ENCODE data around the gene FAM162B. TPM values are rescaled to one million over a fixed set of nuclear protein-coding genes. Genes with fewer than 3 reads are reported as not detected.
"Not testable (repeated sequence)": the region's sequence is repeated elsewhere in the genome, so short reads cannot be mapped to it uniquely, and the experiment has no call there.

FAM162B gene
- total and polyA plus RNA-seq, 4 experiments from 2014 or later, result not detected

GRCh38 chr6:116763048-116763447 is 2.5 kb downstream of the FAM162B start:
- ChIA-PET POLR2A (ENCODE audit: partially characterized antibody) (no interaction called here), CTCF (ENCODE audit: partially characterized antibody) (no interaction called here)
- Histone ChIP-seq H3K27me3 (ENCODE audit: insufficient read depth, low read length) (peaks cover 4% of the 10 kb centered on the region), H3K27ac (ENCODE audit: low read depth, low read length) (no peak overlapping the region), H3K36me3 (ENCODE audit: insufficient read depth, low read length) (no peaks in the 10 kb centered on the region), H3K9me3 (ENCODE audit: control insufficient read depth in 1 of 2, low read length in 2 of 2) (no peaks in the 10 kb centered on the region), H3K4me1 (ENCODE audit: insufficient read depth, low read length) (no peaks in the 10 kb centered on the region), H3K4me3 (ENCODE audit: low read length in 2 of 2) (no peak overlapping the region)
- H3K4me3 Mint-ChIP-seq, result no peak overlapping the region
- no peaks in the 10 kb centered on the region for H3K9me3 Mint-ChIP-seq
- DNase-seq, result no peak
- H3K4me1 Mint-ChIP-seq, result peaks cover 9 to 16% (median 11%) of the 10 kb centered on the region in 4 donors
- H3K27me3 Mint-ChIP-seq, result peaks cover 33 to 38% of the 10 kb centered on the region in 2 donors
- H3K27ac Mint-ChIP-seq, result no peak overlapping the region
- H3K36me3 Mint-ChIP-seq, result no peaks in the 10 kb centered on the region
- intact Hi-C loops (cut with micrococcal nuclease), result no loop called here

DNA sequence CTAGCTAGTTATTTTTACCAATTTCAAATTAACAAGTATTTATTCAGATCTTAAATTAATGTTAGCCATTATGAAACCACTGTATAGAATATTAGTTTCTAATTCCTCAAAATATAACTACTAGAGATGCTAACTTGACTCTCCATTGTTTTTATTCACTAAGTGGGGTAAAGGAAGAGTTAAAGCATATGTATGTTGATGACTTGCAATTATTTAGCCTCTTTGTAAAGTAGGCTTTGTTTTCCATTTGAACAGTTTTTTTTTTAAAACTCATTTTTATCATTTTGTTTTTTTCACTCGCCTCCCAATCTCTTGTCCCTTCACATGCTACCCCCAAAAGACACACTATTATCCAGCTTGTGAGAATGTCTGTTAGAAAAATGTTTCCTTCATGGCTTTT is 3.3 kb downstream of the FAM162B start:
- no peak for DNase-seq
- Mint-ChIP-seq H3K4me1 (peaks cover 9 to 16% (median 11%) of the 10 kb centered on the region in 4 donors), H3K36me3 (no peaks in the 10 kb centered on the region), H3K9me3 (no peaks in the 10 kb centered on the region), H3K27me3 (peaks cover 31 to 35% of the 10 kb centered on the region in 2 donors), H3K27ac (no peak overlapping the region), H3K4me3 (no peak overlapping the region)
- intact Hi-C loops (cut with micrococcal nuclease), result no loop called here
- H3K27ac ChIP-seq (ENCODE audit: low read depth, low read length), result no peak overlapping the region
- ChIA-PET POLR2A (ENCODE audit: partially characterized antibody) (no interaction called here), CTCF (ENCODE audit: partially characterized antibody) (no interaction called here)
- H3K27me3 ChIP-seq (ENCODE audit: insufficient read depth, low read length), result peaks cover 4% of the 10 kb centered on the region
- H3K4me3 ChIP-seq (ENCODE audit: low read length in 2 of 2), result no peak overlapping the region
- no peaks in the 10 kb centered on the region for H3K36me3 ChIP-seq (ENCODE audit: insufficient read depth, low read length)
- no peaks in the 10 kb centered on the region for H3K9me3 ChIP-seq (ENCODE audit: control insufficient read depth in 1 of 2, low read length in 2 of 2)
- H3K4me1 ChIP-seq (ENCODE audit: insufficient read depth, low read length), result no peaks in the 10 kb centered on the region

- H3K9me3 ChIP-seq (ENCODE audit: control insufficient read depth in 1 of 2, low read length in 2 of 2), result no peaks in the 10 kb centered on the region
- ChIA-PET POLR2A (ENCODE audit: partially characterized antibody) (no interaction called here), CTCF (ENCODE audit: partially characterized antibody) (no interaction called here)
- H3K4me3 Mint-ChIP-seq, result no peak overlapping the region
- DNase-seq, result no peak
- intact Hi-C loops (cut with micrococcal nuclease), result no loop called here
- H3K36me3 ChIP-seq (ENCODE audit: insufficient read depth, low read length), result no peaks in the 10 kb centered on the region
- H3K27me3 Mint-ChIP-seq, result peaks cover 27 to 33% of the 10 kb centered on the region in 2 donors
- no peaks in the 10 kb centered on the region for H3K4me1 ChIP-seq (ENCODE audit: insufficient read depth, low read length)
- H3K9me3 Mint-ChIP-seq, result no peaks in the 10 kb centered on the region
- H3K27me3 ChIP-seq (ENCODE audit: insufficient read depth, low read length), result peaks cover under 1% of the 10 kb centered on the region
- H3K27ac ChIP-seq (ENCODE audit: low read depth, low read length), result no peak overlapping the region
- H3K4me3 ChIP-seq (ENCODE audit: low read length in 2 of 2), result no peak overlapping the region
- no peak overlapping the region for H3K27ac Mint-ChIP-seq
- peaks cover 9 to 16% (median 11%) of the 10 kb centered on the region in 4 donors for H3K4me1 Mint-ChIP-seq
- no peaks in the 10 kb centered on the region for H3K36me3 Mint-ChIP-seq
These were observed 3.7 kb downstream of the FAM162B start for GRCh38 chr6:116761779-116762178.

DNA sequence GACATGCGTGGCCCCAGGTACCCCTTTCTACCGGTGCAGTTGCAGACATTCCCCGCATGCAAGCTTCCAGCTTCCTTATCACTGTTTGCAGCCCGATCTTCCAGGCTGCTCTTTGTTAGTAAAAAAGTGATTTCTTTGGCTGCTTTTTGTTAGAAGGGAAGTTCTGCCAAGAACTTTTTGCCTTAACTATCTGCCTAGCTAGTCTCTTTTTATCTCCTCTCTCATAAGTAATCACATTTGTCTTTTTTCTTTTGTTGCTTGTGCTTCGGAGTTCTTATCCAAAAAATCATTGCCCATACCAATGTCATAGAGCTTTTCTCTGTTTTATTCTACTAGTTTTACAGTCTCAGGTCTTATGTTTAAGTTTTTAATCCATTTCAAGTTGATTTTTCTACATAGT is 20.3 kb downstream of the FAM162B start:
- POLR2A ChIA-PET (ENCODE audit: partially characterized antibody), result no interaction called here
- Histone ChIP-seq H3K4me3 (ENCODE audit: low read length in 2 of 2) (no peak overlapping the region), H3K27ac (ENCODE audit: low read depth, low read length) (no peak overlapping the region), H3K9me3 (ENCODE audit: control insufficient read depth in 1 of 2, low read length in 2 of 2) (peaks cover 0 to 15% of the 10 kb centered on the region in 2 donors), H3K27me3 (ENCODE audit: insufficient read depth, low read length) (no peaks in the 10 kb centered on the region), H3K36me3 (ENCODE audit: insufficient read depth, low read length) (no peaks in the 10 kb centered on the region), H3K4me1 (ENCODE audit: insufficient read depth, low read length) (no peaks in the 10 kb centered on the region)
- no peak for DNase-seq
- intact Hi-C loops (cut with micrococcal nuclease), result no loop called here
- Mint-ChIP-seq H3K4me1 (no peaks in the 10 kb centered on the region), H3K27ac (no peak overlapping the region), H3K27me3 (peaks cover 2 to 7% of the 10 kb centered on the region in 2 donors), H3K4me3 (no peak overlapping the region), H3K36me3 (peaks cover 0 to 3% of the 10 kb centered on the region in 2 donors), H3K9me3 (peaks cover 6 to 51% (median 28%) of the 10 kb centered on the region in 8 donors)
- CTCF ChIA-PET (ENCODE audit: partially characterized antibody), result no interaction called here

- H3K27me3 ChIP-seq (ENCODE audit: insufficient read depth, low read length), result no peaks in the 10 kb centered on the region
- POLR2A ChIA-PET (ENCODE audit: partially characterized antibody), result no interaction called here
- H3K4me1 ChIP-seq (ENCODE audit: insufficient read depth, low read length), result no peaks in the 10 kb centered on the region
- H3K4me3 ChIP-seq (ENCODE audit: low read length in 2 of 2), result no peak overlapping the region
- intact Hi-C loops (cut with micrococcal nuclease), result no loop called here
- H3K27me3 Mint-ChIP-seq, result no peaks in the 10 kb centered on the region
- CTCF ChIA-PET (ENCODE audit: partially characterized antibody), result no interaction called here
- H3K4me3 Mint-ChIP-seq, result no peak overlapping the region
- peaks cover 0 to 15% of the 10 kb centered on the region in 2 donors for H3K9me3 ChIP-seq (ENCODE audit: control insufficient read depth in 1 of 2, low read length in 2 of 2)
- H3K9me3 Mint-ChIP-seq, result peaks cover 9 to 72% (median 46%) of the 10 kb centered on the region in 8 donors
- H3K36me3 Mint-ChIP-seq, result peaks cover 13 to 21% of the 10 kb centered on the region in 2 donors
- H3K36me3 ChIP-seq (ENCODE audit: insufficient read depth, low read length), result no peaks in the 10 kb centered on the region
- H3K27ac Mint-ChIP-seq, result no peak overlapping the region
- H3K4me1 Mint-ChIP-seq, result no peaks in the 10 kb centered on the region
- H3K27ac ChIP-seq (ENCODE audit: low read depth, low read length), result no peak overlapping the region
- DNase-seq, result no peak
These were observed 23.9 kb downstream of the FAM162B start for GRCh38 chr6:116741571-116741970.

DNA sequence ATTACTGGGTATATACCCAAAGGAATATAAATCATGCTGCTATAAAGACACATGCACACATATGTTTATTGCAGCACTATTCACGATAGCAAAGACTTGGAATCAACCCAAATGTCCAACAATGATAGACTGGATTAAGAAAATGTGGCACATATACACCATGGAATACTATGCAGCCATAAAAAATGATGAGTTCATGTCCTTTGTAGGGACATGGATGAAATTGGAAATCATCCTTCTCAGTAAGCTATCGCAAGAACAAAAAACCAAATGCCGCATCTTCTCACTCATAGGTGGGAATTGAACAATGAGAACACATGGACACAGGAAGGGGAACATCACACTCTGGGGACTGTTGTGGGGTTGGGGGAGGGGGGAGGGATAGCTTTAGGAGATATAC is 25.0 kb downstream of the FAM162B start:
- peaks cover 11 to 74% (median 52%) of the 10 kb centered on the region in 8 donors for H3K9me3 Mint-ChIP-seq
- peaks cover 0 to 15% of the 10 kb centered on the region in 2 donors for H3K9me3 ChIP-seq (ENCODE audit: control insufficient read depth in 1 of 2, low read length in 2 of 2)
- H3K36me3 Mint-ChIP-seq, result peaks cover 23 to 29% of the 10 kb centered on the region in 2 donors
- H3K36me3 ChIP-seq (ENCODE audit: insufficient read depth, low read length); POLR2A ChIA-PET (ENCODE audit: partially characterized antibody); H3K4me3 Mint-ChIP-seq; H3K27ac Mint-ChIP-seq; H3K4me3 ChIP-seq (ENCODE audit: low read length in 2 of 2); intact Hi-C loops (cut with micrococcal nuclease); H3K27me3 ChIP-seq (ENCODE audit: insufficient read depth, low read length); H3K4me1 Mint-ChIP-seq; CTCF ChIA-PET (ENCODE audit: partially characterized antibody); DNase-seq; H3K27ac ChIP-seq (ENCODE audit: low read depth, low read length); H3K4me1 ChIP-seq (ENCODE audit: insufficient read depth, low read length); H3K27me3 Mint-ChIP-seq: not testable (repeated sequence)

GRCh38 chr6:116737004-116737403 is 28.5 kb downstream of the FAM162B start:
- Mint-ChIP-seq H3K4me1 (no peaks in the 10 kb centered on the region), H3K27ac (no peak overlapping the region), H3K4me3 (no peak overlapping the region)

GRCh38 chr6:116730513-116730912 is 35.0 kb downstream of the FAM162B start:
- CTCF ChIA-PET (ENCODE audit: partially characterized antibody), result no interaction called here
- Mint-ChIP-seq H3K4me3 (no peak overlapping the region), H3K27me3 (no peaks in the 10 kb centered on the region), H3K27ac (no peak overlapping the region), H3K36me3 (peaks cover 68 to 77% of the 10 kb centered on the region in 2 donors), H3K9me3 (peaks cover 0 to 13% (median 3%) of the 10 kb centered on the region in 8 donors), H3K4me1 (no peaks in the 10 kb centered on the region)
- Histone ChIP-seq H3K9me3 (ENCODE audit: control insufficient read depth in 1 of 2, low read length in 2 of 2) (no peaks in the 10 kb centered on the region), H3K36me3 (ENCODE audit: insufficient read depth, low read length) (peaks cover 26% of the 10 kb centered on the region), H3K27ac (ENCODE audit: low read depth, low read length) (no peak overlapping the region), H3K4me1 (ENCODE audit: insufficient read depth, low read length) (no peaks in the 10 kb centered on the region), H3K4me3 (ENCODE audit: low read length in 2 of 2) (no peak overlapping the region), H3K27me3 (ENCODE audit: insufficient read depth, low read length) (no peaks in the 10 kb centered on the region)
- POLR2A ChIA-PET (ENCODE audit: partially characterized antibody), result no interaction called here
- intact Hi-C loops (cut with micrococcal nuclease), result no loop called here
- no peak for DNase-seq

More at GRCh38 chr6:116737004-116737403, 28.5 kb downstream of the FAM162B start:
- Histone ChIP-seq H3K4me3 (ENCODE audit: low read length in 2 of 2) (no peak overlapping the region), H3K27ac (ENCODE audit: low read depth, low read length) (no peak overlapping the region), H3K4me1 (ENCODE audit: insufficient read depth, low read length) (no peaks in the 10 kb centered on the region), H3K36me3 (ENCODE audit: insufficient read depth, low read length) (peaks cover 10% of the 10 kb centered on the region), H3K9me3 (ENCODE audit: control insufficient read depth in 1 of 2, low read length in 2 of 2) (peaks cover 0 to 10% of the 10 kb centered on the region in 2 donors), H3K27me3 (ENCODE audit: insufficient read depth, low read length) (no peaks in the 10 kb centered on the region)
- H3K9me3 Mint-ChIP-seq, result peaks cover 3 to 60% (median 37%) of the 10 kb centered on the region in 8 donors
- DNase-seq, result no peak
- CTCF ChIA-PET (ENCODE audit: partially characterized antibody), result no interaction called here
- peaks cover 43% of the 10 kb centered on the region in 2 donors for H3K36me3 Mint-ChIP-seq
- intact Hi-C loops (cut with micrococcal nuclease), result no loop called here
- H3K27me3 Mint-ChIP-seq, result no peaks in the 10 kb centered on the region
- POLR2A ChIA-PET (ENCODE audit: partially characterized antibody), result no interaction called here

Measured in CD4-positive, alpha-beta memory T cell (primary cell).